A549 (cell line): ENCODE results near the gene ZNF10. TPM values are rescaled to one million over a fixed set of nuclear protein-coding genes. Genes with fewer than 3 reads are reported as not detected.

Experiments used
- ATAC-seq, 2 experiments: fragments of 200-7000 bp in 1 of 2; fragments of >200 bp in 1 of 2; cut with Nextera tagmentation in 1 of 2; cut with Tn5 transposase in 1 of 2; 3 replicates each; pipeline versions ENCODE4 v1.8.0 to v1.9.1; 2018 to 2020; ENCODE audit warnings: mild to moderate bottlenecking in 1 of 2, moderate library complexity in 1 of 2
- CTCF ChIA-PET: fragments of 300-600 bp; sonication (Branson Sonifier 250); formaldehyde crosslinking; extraction: SDS; loops from one replicate; lab custom pipeline; 2021; ENCODE audit warnings: antibody characterized with exemption, inconsistent platforms; lab: Yijun Ruan, JAX
- POLR2A ChIA-PET: fragments of 350-600 bp; formaldehyde crosslinking; extraction: SDS; loops from one replicate; lab custom pipeline; 2021; ENCODE audit warnings: antibody characterized with exemption, inconsistent platforms; lab: Yijun Ruan, JAX
- DNase-seq, 2 experiments: peaks; one replicate each; pipeline versions ENCODE4 v3.0.0 to v3.0.0-alpha.2; 2011 to 2016; ENCODE audit warnings: low read depth in 1 of 2, low spot score in 1 of 2
- FAIRE-seq: peaks from 2 replicates; lab custom pipeline; 2011; peaks lifted over from hg19 to GRCh38; lab: Jason Lieb, UNC
- H3K27ac ChIP-seq, 2 experiments: fragments of >200 bp; sonication (Bioruptor Twin); formaldehyde crosslinking; 3 replicates each; pipeline ENCODE4 v1.5.1; 2016 to 2017
- H3K4me1 ChIP-seq: fragments of >200 bp; sonication (Bioruptor Twin); formaldehyde crosslinking; 3 replicates; pipeline ENCODE4 v1.6.1; 2016
- H3K4me2 ChIP-seq: fragments of >200 bp; sonication (Bioruptor Twin); formaldehyde crosslinking; 3 replicates; pipeline ENCODE4 v1.6.1; 2016
- H3K4me3 ChIP-seq: fragments of >200 bp; sonication (Bioruptor Twin); formaldehyde crosslinking; 3 replicates; pipeline ENCODE4 v1.5.1; 2016
- H3K9me3 ChIP-seq: fragments of >200 bp; sonication (Bioruptor Twin); formaldehyde crosslinking; 3 replicates; pipeline ENCODE4 v1.6.1; 2016
- CEBPB ChIP-seq, 2 experiments: fragments of >200 bp in 1 of 2; sonication (Bioruptor Twin) in 1 of 2; formaldehyde crosslinking in 1 of 2; IDR thresholded peaks; 2 replicates each; pipeline ENCODE4 v1.6.1; 2012 to 2016
- CHD4 ChIP-seq: fragments of 200-600 bp; sonication (generic); IDR thresholded peaks from 2 replicates; pipeline ENCODE4 v1.6.1; 2016; ENCODE audit warnings: antibody characterized with exemption, mild to moderate bottlenecking, borderline replicate concordance
- EP300 ChIP-seq, 2 experiments: fragments of >200 bp; sonication (Bioruptor Twin); formaldehyde crosslinking; IDR thresholded peaks; 2 replicates in 1 of 2; 3 replicates in 1 of 2; pipeline ENCODE4 v1.6.1; 2016 to 2017
- FOSB ChIP-seq: fragments of 250-450 bp; sonication (Bioruptor Pico); IDR thresholded peaks from 2 replicates; pipeline ENCODE4 v1.5.0; 2020; ENCODE audit warnings: mild to moderate bottlenecking, moderate library complexity
- FOXS1 ChIP-seq: fragments of 250-450 bp; sonication (Bioruptor Pico); IDR thresholded peaks from 2 replicates; pipeline ENCODE4 v1.5.0; 2020; ENCODE audit warnings: mild to moderate bottlenecking, moderate library complexity
- GATA3 ChIP-seq: IDR thresholded peaks from 2 replicates; pipeline ENCODE4 v1.6.1; 2012; ENCODE audit warnings: borderline replicate concordance
- HOXB5 ChIP-seq: fragments of 250-450 bp; sonication (Bioruptor Pico); IDR thresholded peaks from 2 replicates; pipeline ENCODE4 v1.5.0; 2020; ENCODE audit warnings: mild to moderate bottlenecking, moderate library complexity
- MAFK ChIP-seq: fragments of 450-650 bp; IDR thresholded peaks from 2 replicates; pipeline ENCODE4 v1.6.1; 2014; ENCODE audit not compliant: partially characterized antibody
- MAZ ChIP-seq: fragments of 150-350 bp; IDR thresholded peaks from 2 replicates; pipeline ENCODE4 v1.6.1; 2014; ENCODE audit warnings: antibody characterized with exemption, low read depth, low read length, borderline replicate concordance
- MYC ChIP-seq: IDR thresholded peaks from 2 replicates; pipeline ENCODE4 v1.6.1; 2012; ENCODE audit warnings: mild to moderate bottlenecking, inconsistent platforms, low read length, improper control_type of control experiment, borderline replicate concordance
- NFE2L2 ChIP-seq: fragments of 150-350 bp; conservative IDR thresholded peaks from 2 replicates; pipeline ENCODE4 v1.6.1; 2014; ENCODE audit warnings: low read length
- NPAS2 ChIP-seq: fragments of 250-450 bp; sonication (Bioruptor Pico); IDR thresholded peaks from 2 replicates; pipeline ENCODE4 v1.8.0; 2022; ENCODE audit warnings: mild to moderate bottlenecking, moderate library complexity, borderline replicate concordance
- PHF8 ChIP-seq: fragments of 200-600 bp; sonication (generic); IDR thresholded peaks from 2 replicates; pipeline ENCODE4 v1.6.1; 2016; ENCODE audit warnings: low read depth, mild to moderate bottlenecking, antibody characterized with exemption, moderate library complexity, borderline replicate concordance
- POLR2AphosphoS2 ChIP-seq: conservative IDR thresholded peaks from 2 replicates; pipeline ENCODE4 v1.6.1; 2012; ENCODE audit warnings: low read length, improper control_type of control experiment, inconsistent platforms
- RAD21 ChIP-seq, 2 experiments: fragments of >200 bp in 1 of 2; sonication (Bioruptor Twin) in 1 of 2; formaldehyde crosslinking in 1 of 2; IDR thresholded peaks in 1 of 2; conservative IDR thresholded peaks in 1 of 2; 2 replicates in 1 of 2; 3 replicates in 1 of 2; pipeline ENCODE4 v1.6.1; 2012 to 2018; ENCODE audit warnings: inconsistent platforms in 1 of 2
- RCOR1 ChIP-seq: fragments of 150-350 bp; IDR thresholded peaks from 2 replicates; pipeline ENCODE4 v1.6.1; 2014; ENCODE audit warnings: antibody characterized with exemption, low read length, low read depth
- RFX5 ChIP-seq: fragments of 450-650 bp; IDR thresholded peaks from 2 replicates; pipeline ENCODE4 v1.7.1; 2014; ENCODE audit warnings: antibody characterized with exemption, mild to moderate bottlenecking, moderate library complexity
- TP53 ChIP-seq: fragments of 250-450 bp; sonication (Bioruptor Pico); IDR thresholded peaks from 2 replicates; pipeline ENCODE4 v1.5.0; 2021; ENCODE audit warnings: mild to moderate bottlenecking, moderate library complexity
- ZC3H11A ChIP-seq: fragments of 450-650 bp; IDR thresholded peaks from 2 replicates; pipeline ENCODE4 v1.6.1; 2014; ENCODE audit warnings: antibody characterized with exemption, mild to moderate bottlenecking
- ZSCAN20 ChIP-seq: fragments of 250-450 bp; sonication (Bioruptor Pico); IDR thresholded peaks from 2 replicates; pipeline ENCODE4 v1.8.0; 2022; ENCODE audit warnings: mild to moderate bottlenecking, moderate library complexity
- WGBS: methylation state at CpG from one replicate; pipeline ENCODE4 v1.1.6; 2017; ENCODE audit errors: missing lambda C conversion rate; 5-methylcytosine and 5-hydroxymethylcytosine counted together
- polyA plus RNA-seq, 4 experiments: library from polyadenylated mRNA; depleted of rRNA in 3 of 4; stranded (reverse); fragments of >200 nt; fragmentation: RNase III in 1 of 4; extraction: RNeasy Plus Mini Kit Qiagen cat#74134 plus additional on column Dnase treatment in 1 of 4; gene quantifications; 2 replicates in 3 of 4; 3 replicates in 1 of 4; pipeline ENCODE4 v1.2.3, GENCODE V29; 2011 to 2017
- TF ChIP-seq, protein P1 (sequence below): IDR thresholded peaks from 2 replicates; pipeline ENCODE4 v1.6.1; 2012
- TF ChIP-seq, protein P2 (sequence below): fragments of 200-600 bp; sonication (generic); IDR thresholded peaks from 2 replicates; pipeline ENCODE4 v1.6.1; 2016; ENCODE audit warnings: antibody characterized with exemption, mild to moderate bottlenecking, moderate library complexity
- TF ChIP-seq, protein P3 (sequence below): IDR thresholded peaks from 2 replicates; pipeline ENCODE4 v1.6.1; 2012; ENCODE audit warnings: low read depth, borderline replicate concordance

Gene ZNF10
- polyA plus RNA-seq, 2 of the 4 experiments (the other 2 are of a cell fraction): 2.0 to 4.1 TPM

DNA sequence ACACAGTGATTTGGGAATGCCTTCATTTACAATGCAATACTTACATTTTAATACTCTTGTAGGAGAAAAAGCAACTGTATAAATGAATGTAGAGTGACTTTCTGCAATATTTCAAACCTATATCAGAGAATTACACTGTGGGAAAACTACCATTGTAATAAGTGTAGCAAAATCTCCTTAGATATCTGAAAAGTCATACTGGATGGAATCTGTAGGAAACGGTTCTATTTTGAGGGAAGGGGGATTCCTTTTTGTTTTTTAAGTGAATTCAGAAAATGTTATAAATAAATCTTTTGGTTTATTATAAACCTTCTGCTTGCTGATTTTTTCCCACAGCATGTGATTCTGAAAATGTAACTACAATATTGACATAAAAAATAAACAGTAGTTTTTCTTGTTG lies 23.3 kb upstream of the ZNF10 start:
- TF ChIP-seq EP300 (IDR thresholded peaks at IDR 0.05) (no peak), NPAS2 (CRISPR knock-in tag) (no peak), GATA3 (no peak), RCOR1 (no peak), MAZ (no peak), RAD21 (conservative IDR thresholded peaks at IDR 0.05 in 1 of 2, IDR thresholded peaks at IDR 0.05 in 1 of 2) (no peak), TP53 (CRISPR knock-in tag) (no peak), HOXB5 (CRISPR knock-in tag) (no peak), ZSCAN20 (no peak), ZC3H11A (no peak), FOXS1 (CRISPR knock-in tag) (no peak), MYC (no peak), PHF8 (no peak), POLR2AphosphoS2 (no peak), RFX5 (no peak), FOSB (CRISPR knock-in tag) (no peak), CEBPB (IDR thresholded peaks at IDR 0.05) (no peak)
- TF ChIP-seq, protein P1, sequence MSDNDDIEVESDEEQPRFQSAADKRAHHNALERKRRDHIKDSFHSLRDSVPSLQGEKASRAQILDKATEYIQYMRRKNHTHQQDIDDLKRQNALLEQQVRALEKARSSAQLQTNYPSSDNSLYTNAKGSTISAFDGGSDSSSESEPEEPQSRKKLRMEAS: no peak
- TF ChIP-seq, protein P2, sequence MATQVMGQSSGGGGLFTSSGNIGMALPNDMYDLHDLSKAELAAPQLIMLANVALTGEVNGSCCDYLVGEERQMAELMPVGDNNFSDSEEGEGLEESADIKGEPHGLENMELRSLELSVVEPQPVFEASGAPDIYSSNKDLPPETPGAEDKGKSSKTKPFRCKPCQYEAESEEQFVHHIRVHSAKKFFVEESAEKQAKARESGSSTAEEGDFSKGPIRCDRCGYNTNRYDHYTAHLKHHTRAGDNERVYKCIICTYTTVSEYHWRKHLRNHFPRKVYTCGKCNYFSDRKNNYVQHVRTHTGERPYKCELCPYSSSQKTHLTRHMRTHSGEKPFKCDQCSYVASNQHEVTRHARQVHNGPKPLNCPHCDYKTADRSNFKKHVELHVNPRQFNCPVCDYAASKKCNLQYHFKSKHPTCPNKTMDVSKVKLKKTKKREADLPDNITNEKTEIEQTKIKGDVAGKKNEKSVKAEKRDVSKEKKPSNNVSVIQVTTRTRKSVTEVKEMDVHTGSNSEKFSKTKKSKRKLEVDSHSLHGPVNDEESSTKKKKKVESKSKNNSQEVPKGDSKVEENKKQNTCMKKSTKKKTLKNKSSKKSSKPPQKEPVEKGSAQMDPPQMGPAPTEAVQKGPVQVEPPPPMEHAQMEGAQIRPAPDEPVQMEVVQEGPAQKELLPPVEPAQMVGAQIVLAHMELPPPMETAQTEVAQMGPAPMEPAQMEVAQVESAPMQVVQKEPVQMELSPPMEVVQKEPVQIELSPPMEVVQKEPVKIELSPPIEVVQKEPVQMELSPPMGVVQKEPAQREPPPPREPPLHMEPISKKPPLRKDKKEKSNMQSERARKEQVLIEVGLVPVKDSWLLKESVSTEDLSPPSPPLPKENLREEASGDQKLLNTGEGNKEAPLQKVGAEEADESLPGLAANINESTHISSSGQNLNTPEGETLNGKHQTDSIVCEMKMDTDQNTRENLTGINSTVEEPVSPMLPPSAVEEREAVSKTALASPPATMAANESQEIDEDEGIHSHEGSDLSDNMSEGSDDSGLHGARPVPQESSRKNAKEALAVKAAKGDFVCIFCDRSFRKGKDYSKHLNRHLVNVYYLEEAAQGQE: no peak
- TF ChIP-seq, protein P3, sequence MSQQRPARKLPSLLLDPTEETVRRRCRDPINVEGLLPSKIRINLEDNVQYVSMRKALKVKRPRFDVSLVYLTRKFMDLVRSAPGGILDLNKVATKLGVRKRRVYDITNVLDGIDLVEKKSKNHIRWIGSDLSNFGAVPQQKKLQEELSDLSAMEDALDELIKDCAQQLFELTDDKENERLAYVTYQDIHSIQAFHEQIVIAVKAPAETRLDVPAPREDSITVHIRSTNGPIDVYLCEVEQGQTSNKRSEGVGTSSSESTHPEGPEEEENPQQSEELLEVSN: no peak

DNA sequence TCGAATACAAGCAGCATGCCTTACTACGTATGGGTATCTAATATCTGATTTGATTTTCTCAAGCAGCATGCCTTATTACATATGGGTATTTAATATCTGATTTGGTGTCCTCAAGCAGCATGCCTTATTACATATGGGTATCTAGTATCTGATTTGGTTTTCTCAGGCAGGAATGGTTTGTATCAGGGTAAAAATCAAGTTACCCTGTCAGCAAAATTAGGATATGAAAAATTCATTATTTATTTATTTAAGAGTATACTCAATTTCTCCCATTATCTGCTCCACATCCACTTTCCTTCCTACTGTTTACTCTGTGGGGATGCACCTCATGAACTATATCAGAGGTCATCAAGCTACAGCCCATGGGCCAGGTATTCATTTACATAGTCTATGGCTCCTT lies 22.3 kb upstream of the ZNF10 start:
- no peak overlapping the region for H3K4me2 ChIP-seq
- no peak for ATAC-seq
- no peak for TF ChIP-seq MYC
- TF ChIP-seq NFE2L2: no peak
- no peak for TF ChIP-seq CHD4
- peak; percentile 53 for TF ChIP-seq MAFK
- TF ChIP-seq, all 56 proteins: peak for 1
- WGBS: 74% methylated on average over 2 of the region's 2 CpGs
- no peak overlapping the region for H3K27ac ChIP-seq
- CTCF ChIA-PET: no interaction called here
- FAIRE-seq (no peak), DNase-seq (no peak)
- H3K9me3 ChIP-seq: peaks cover 91% of the 10 kb centered on the region
- H3K4me1 ChIP-seq: no peaks in the 10 kb centered on the region
- POLR2A ChIA-PET: no interaction called here
- H3K4me3 ChIP-seq: no peak overlapping the region

More for the DNA sequence above, 23.3 kb upstream of the ZNF10 start:
- peaks cover 96% of the 10 kb centered on the region for H3K9me3 ChIP-seq
- no peaks in the 10 kb centered on the region for H3K4me1 ChIP-seq
- POLR2A ChIA-PET: no interaction called here
- CTCF ChIA-PET: no interaction called here
- H3K4me3 ChIP-seq: no peak overlapping the region
- no peak overlapping the region for H3K4me2 ChIP-seq
- DNase-seq: no peak
- no peak for ATAC-seq
- no peak overlapping the region for H3K27ac ChIP-seq
- FAIRE-seq: no peak
- WGBS: 84% methylated on average over 1 of the region's 1 CpG
